ENCODE results near the gene PDF.

The PDF gene

GRCh38 chr16:69277413-69277812, 53.0 kb downstream of the PDF start:
- no peak for DNase-seq (ENCODE audit: low spot score)

Data from NAMALWA (cell line).